Stimulated activated CD4-positive, alpha-beta T cell treated with anti-CD3 and anti-CD28 coated beads, Interleukin-4, amount 100 ng/mL, for 48 hours (primary cell): ENCODE results near the gene MTX3.

ENCODE experiments used
- DNase-seq, 2 donors: peaks; one replicate each; pipeline ENCODE4 v3.0.0-alpha.2; 2020; ENCODE audit warnings: low read depth in 2 of 2

MTX3 gene

DNA sequence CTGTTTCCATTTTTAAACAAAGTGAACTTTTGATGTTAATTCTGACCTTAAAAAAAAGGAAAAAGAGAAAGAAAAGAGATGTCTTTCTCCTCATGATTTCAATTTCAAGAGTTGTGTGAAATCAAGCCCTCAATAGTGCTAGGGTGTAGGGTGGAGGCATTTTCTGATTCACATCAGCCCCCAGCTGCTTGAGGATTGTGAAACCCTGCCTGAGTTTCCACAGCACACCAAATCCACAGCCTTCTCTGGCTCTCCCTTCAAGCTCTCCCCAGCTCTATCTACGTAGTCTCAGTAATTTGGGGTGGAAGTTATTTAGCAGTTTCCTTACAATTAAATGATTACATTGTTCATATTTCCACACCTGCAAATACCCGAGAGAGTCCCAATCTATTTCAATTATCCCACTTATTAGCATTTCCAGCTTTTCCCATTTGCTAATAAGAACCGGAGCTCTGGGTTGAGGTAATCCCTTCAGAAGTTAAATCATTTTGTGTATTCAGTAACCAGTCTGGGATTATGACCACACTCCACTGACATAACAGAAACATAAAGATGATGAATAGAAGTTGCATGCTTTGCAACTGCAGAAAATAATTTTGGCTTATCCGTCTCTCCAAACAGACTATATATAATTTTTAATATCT, 54.9 kb downstream of the MTX3 start:
- DNase-seq: no peak

- DNase-seq: no peak
Measured at GRCh38 chr5:79934681-79935080, 56.4 kb downstream of the MTX3 start.

DNA sequence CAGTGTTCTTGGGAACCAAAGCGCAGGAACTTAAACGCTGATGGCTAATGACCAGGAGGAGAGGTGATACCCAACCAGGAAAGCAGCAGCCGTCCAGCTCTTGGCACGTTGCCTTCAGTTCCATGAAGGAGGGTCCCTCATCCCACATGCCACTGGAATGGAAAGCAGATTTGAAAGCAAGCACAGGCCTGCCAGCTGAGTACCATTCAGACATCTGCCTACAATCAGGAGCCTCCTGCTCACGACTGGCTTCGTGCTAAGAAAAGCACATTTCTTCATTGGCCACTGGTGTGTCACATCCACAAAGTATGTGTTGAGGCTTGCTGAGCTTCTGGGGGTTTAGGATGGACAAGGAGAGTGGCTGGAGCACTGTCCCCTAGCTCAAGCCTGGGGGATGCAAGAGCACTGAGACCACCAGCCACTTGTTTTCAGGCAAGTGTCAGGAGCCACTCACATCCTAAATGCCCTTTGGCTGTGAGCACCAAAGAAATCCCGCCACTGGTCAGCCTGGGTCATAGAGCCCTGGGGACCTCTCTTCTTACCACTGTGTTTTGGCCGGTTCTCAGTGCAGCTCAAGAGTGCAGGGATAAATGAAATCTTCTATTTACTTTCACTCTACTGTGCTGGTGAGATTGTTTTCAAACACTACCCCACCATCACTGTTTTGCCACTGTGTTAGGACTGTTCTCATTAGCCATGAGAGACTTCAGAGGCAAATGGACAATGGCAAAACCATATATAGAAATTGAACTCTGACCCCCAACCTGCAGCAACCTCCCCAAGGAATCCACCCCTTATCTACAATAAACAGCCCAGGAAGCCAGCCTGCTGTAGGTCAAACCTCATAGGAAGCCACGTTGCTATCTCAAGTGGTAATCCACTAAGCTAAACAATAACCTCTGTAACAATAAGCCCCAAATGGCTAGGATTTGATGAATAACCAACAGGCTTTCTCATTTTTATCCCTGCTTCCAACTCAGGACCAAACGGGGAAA, 58.3 kb downstream of the MTX3 start:
- DNase-seq: no peak

- DNase-seq: no peak
Measured at GRCh38 chr5:79931866-79932265, 59.2 kb downstream of the MTX3 start.

- DNase-seq: no peak
Measured at GRCh38 chr5:79931409-79931808, 59.7 kb downstream of the MTX3 start.

DNA sequence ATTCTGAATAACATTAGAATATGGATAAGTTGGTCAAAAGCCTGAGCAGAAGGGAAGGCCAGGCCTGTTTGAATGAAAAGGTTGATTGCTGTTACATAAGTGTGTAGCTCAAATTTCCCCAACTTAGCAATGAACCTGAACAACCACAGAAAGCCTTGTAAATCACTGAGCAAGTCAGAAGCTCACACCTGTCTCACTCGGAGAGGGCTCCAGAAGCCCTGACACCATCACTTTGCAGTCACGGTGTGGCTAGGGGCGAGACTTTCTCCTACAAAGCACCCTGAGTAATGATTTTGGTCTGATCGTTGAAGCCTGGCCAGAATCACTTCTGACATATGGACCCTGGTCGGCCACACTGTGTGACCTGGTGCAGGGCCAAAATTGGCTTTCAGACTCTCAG, 62.0 kb downstream of the MTX3 start:
- no peak for DNase-seq
